GM18858 (cell line): ENCODE results near the gene CEP170B.
"Not testable (repeated sequence)": the region's sequence is repeated elsewhere in the genome, so short reads cannot be mapped to it uniquely, and the experiment has no call there.

Experiments used
- ATAC-seq: cut with Tn5 transposase; IDR thresholded peaks from one replicate; pipeline ENCODE4 v1.9.1; 2021; ENCODE audit not compliant: unreplicated experiment

CEP170B gene

DNA sequence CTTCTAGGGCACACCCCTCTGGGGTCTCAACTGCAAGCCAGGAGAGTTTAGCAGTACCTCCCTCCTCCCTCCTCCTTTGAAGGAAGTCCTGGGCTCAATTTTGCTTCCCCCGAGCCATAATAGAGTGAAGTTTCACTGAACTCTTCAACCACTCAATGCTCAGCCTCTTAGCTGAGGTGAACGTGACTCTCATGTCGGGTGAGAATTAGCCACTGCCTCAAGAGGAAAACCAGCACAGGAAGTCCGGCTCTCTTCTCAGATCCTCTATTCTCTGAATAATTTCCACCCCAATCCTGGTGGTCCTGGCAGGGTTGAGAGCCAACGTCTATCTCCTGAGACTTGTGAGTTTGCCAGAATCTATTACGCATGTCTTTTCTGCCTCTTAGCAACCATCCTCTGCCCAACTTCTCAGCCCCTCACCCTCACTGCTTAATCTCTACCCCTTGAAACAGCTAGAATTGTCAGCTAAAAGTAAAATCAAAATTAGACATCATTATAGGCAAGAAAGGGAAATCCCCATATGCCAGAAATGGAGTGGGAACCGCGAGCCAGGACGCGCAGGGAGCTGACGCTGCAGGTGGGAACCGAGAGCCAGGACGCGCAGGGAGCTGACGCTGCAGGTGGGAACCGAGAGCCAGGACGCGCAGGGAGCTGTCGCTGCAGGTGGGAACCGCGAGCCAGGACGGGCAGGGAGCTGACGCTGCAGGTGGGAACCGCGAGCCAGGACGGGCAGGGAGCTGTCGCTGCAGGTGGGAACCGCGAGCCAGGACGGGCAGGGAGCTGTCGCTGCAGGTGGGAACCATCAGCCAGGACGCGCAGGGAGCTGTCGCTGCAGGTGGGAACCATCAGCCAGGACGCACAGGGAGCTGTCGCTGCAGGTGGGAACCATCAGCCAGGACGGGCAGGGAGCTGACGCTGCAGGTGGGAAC lies 39.8 kb downstream of the CEP170B start:
- ATAC-seq = not testable (repeated sequence)

GRCh38 chr14:104905579-104905933 lies 40.5 kb downstream of the CEP170B start:
- not testable (repeated sequence) for ATAC-seq

DNA sequence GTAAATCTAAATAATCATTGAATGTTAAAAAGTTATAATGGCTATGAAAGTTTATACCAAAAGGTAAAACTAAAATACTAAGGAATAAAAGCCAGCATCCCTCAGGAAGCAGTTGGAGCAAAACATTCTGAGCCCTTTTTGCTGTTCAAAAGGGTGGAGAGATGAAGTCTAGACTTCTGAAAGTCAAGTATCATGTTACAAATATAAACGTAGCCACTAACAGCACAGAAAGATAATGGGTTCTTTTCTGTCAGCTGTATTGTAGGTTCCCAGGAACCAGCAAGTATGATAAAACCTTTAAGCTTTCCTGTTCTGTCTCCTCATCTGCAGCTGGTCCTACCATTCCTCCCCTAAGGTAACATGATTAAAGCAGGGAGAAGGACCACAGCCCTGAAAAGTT lies 43.2 kb downstream of the CEP170B start:
- ATAC-seq = no peak

- ATAC-seq = no peak
Measured at GRCh38 chr14:104912053-104912452, 47.0 kb downstream of the CEP170B start.

DNA sequence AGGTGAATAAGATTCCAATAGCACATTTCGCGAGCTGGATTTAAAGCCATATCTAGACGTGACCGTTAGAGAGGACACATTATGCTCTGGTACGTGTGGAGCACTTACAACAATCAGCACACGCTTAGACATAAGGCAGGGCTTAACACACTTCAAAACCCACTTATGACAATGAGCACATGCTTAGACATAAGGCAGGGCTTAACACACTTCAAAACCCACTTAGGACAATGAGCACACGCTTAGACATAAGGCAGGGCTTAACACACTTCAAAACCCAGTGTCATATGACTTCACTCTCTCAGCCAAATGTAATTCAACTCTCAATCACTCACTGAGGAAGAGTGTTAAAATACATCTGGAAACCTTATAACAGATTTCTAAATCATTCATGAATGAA lies 48.4 kb downstream of the CEP170B start:
- no peak for ATAC-seq

GRCh38 chr14:104917116-104917515 lies 52.0 kb downstream of the CEP170B start:
- ATAC-seq = no peak

DNA sequence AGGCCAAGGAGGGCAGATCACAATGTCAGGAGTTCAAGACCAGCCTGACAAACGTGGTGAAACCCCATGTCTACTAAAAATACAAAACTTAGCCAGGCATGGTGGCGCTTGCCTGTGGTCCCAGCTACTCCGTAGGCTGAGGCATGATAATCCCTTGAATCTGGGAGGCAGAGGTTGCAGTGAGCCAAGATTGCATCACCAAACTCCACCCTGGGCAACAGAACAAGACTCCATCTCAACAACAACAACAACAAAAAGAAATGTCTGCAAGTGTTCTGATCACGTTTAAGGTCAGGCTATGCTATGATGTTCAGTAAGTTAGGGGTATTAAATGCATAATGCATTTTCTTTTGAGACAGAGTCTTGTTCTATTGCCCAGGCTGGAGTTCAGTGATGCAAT lies 52.9 kb downstream of the CEP170B start:
- ATAC-seq = no peak

GRCh38 chr14:104919152-104919992 lies 54.3 kb downstream of the CEP170B start:
- not testable (repeated sequence) for ATAC-seq

DNA sequence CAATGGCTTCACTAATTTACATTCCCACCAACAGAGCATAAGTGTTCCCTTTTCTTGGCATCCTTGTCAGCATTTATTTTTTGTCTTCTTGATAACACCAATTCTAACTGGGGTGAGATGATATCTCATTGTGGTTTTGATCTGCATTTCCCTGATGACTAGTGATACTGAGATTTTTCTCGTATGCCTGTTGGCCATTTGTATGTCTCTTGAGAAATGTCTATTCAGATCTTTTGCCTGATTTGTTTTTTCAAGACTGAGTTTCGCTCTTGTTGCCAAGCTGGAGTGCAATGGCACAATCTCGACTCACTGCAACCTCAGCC lies 54.9 kb downstream of the CEP170B start:
- ATAC-seq = no peak

GRCh38 chr14:104923640-104924420 lies 58.8 kb downstream of the CEP170B start:
- no peak for ATAC-seq

- no peak for ATAC-seq
Measured at GRCh38 chr14:104924421-104925213, 59.5 kb downstream of the CEP170B start, which contains the start of gene PLD4. Gene PLD4 (plus strand): TSS chr14:104924879. CDS start chr14:104927141, 2,262 bp downstream.

DNA sequence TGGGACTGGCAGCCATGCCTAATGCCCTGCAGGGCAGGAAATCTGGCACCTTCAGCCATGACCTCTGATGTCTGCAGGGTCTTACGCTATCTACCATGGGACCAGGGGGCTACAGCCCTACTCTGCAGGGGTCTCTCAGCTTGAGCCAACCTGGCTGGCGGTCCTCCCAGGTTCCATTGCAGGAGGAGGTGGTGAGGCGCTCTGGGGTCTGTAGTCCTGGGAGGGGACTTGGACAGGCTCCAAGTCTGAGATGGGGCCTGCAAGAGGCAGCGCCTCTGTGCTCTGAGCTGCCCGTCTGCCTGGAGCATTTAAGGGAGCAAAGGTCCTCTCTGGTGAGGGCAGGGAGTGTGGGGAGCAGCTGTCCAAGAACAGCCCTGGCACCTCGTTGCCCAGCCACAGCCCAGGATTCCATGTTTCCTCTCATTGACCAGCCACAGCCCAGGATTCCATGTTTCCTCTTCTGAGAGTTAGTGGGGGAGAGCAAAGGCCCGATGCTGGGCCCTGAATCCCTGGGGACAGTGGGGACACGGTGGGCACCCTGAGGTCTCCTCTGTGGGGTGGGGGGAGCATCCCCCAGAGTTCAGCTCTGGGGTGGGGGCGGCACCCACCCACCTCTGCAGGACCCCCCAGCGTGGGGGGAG lies 60.3 kb downstream of the CEP170B start:
- ATAC-seq = no peak

- no peak for ATAC-seq
Measured at GRCh38 chr14:104925855-104926609, 61.0 kb downstream of the CEP170B start.

DNA sequence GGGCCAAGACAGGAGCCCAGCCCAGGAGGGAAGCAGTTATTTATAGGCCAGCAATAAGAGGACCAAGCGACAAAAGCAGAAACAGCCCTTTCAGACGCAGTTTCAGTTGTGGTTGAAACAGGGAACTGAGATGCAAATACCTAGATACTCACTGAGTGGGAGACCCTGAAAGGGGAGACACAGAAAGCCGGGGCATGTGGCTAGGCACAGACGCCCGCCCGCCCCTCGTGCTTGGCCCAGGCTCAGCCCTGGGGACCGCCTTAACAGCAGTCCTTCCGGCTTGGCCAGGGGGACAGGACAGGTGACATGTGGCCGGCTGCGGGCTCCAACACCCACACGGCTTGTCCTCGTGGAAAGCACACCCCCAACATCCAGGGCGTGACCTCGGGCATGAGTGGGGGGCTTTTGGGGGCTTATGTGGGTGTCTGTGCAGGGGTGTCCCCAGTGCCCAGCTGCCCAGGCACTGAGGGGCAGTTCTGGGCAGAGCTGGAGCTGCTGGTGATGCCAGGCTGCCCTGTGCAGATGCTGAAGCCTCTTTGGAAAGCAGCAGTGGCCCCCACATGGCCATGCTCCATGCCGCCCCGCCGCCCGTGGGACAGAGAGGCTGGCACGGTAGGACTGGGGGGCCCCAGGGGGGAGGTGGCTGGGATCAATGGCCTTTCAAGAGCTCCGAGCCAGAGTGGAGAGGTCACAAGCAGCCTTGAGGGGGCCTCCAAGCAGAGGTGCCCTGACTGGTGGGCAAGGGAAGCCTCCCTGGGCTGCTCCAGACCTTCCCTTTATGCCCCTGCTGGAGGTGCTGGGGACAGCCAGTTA lies 61.8 kb downstream of the CEP170B start:
- ATAC-seq = peak; percentile 87

- ATAC-seq = no peak
Measured at GRCh38 chr14:104927432-104927816, 62.4 kb downstream of the CEP170B start.

DNA sequence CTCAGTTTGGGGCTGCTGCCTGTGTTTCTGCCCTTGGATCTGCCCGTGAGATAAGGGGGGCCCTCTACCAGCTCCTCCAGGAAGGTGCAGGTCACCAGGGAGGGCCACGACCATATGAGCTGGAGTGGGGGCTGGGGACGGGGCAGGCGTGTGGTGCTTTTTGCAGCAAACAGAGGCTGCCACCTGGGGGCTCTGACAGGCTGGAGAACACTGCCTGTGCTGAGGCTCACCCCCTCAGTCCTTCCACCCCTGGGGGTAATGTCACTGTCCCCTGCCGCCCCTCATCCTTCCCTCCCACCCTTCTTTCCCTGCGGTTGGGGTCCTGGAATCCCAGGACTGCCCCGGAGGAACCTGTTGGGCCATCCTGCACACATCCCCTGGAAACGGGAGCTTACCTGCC lies 62.8 kb downstream of the CEP170B start:
- no peak for ATAC-seq

- no peak for ATAC-seq
Measured at GRCh38 chr14:104928391-104929133, 63.5 kb downstream of the CEP170B start.
